HG03354 (cell line): ENCODE data around the gene SLC2A9.

ENCODE experiments used
- ATAC-seq: cut with Tn5 transposase; IDR thresholded peaks from one replicate; pipeline ENCODE4 v1.9.1; 2021; ENCODE audit warnings: mild to moderate bottlenecking; ENCODE audit not compliant: unreplicated experiment, poor library complexity, severe bottlenecking

Gene SLC2A9

DNA sequence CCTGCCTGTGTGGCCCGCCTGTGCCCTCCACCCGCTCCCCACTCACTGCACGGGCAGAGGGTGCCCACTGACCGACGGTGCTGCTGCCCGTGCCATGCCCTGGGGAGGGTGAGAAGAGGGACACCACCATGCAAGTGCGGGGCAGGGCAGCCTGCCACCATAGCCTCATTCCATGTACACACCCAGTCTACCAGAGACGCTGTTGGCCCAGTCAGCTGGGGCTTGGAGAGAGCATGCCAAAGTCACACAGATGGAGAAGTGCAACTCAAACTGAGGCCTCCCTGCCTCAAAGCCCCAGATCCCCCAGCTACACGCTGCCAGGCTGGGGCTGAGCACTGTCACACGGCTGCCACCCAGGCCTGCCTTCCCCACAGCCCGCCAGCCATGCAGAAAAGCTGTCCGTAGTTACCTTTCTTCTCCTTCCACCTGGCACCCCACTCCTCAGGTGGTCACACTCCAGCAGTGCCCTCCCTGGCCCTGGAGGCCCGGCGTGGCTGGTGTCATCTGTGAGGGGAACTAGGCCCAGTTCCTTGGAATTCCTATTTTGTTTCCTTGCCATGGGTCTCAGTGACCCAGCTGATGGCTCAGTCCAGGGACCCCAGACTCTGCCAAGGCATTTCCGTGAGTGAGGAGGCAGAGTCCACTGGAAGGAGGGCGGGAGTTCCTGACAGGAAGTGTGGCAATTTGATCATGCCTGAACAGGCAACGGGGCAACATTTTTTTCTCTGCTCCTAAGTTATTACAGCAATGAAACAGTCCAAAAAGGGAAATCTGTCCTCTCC is at the start of gene SLC2A9:
TSS of gene SLC2A9 (minus strand) at position 627 of the 782 bp plus-strand sequence. CDS start at position 559, 68 bp downstream.
- ATAC-seq = no peak

- no peak for ATAC-seq
Observed at GRCh38 chr4:10069075-10069642, 47.9 kb upstream of the SLC2A9 start.

- no peak for ATAC-seq
Observed at GRCh38 chr4:10066670-10067651, 45.7 kb upstream of the SLC2A9 start.

DNA sequence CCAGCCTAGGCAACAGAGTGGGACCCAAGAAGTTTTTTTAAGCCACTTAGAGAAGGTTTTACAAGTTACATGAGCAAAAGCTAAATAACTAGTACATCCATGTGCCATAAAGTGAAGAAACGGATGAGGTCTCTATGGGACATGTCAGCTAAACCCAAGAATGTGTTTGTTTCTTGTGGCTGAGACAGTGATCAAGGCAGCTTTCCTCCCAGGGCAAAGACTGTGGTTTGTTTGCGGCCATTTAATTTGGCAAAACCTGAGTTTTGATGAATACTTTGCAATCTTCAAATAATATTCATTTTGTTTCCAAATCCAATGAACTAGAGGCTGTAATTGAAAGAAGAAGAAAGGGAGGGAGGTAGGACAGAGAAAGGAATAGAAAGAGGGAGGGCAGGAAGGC is 44.9 kb upstream of the SLC2A9 start:
- no peak for ATAC-seq

GRCh38 chr4:10063544-10064300 is 42.4 kb upstream of the SLC2A9 start:
- no peak for ATAC-seq

DNA sequence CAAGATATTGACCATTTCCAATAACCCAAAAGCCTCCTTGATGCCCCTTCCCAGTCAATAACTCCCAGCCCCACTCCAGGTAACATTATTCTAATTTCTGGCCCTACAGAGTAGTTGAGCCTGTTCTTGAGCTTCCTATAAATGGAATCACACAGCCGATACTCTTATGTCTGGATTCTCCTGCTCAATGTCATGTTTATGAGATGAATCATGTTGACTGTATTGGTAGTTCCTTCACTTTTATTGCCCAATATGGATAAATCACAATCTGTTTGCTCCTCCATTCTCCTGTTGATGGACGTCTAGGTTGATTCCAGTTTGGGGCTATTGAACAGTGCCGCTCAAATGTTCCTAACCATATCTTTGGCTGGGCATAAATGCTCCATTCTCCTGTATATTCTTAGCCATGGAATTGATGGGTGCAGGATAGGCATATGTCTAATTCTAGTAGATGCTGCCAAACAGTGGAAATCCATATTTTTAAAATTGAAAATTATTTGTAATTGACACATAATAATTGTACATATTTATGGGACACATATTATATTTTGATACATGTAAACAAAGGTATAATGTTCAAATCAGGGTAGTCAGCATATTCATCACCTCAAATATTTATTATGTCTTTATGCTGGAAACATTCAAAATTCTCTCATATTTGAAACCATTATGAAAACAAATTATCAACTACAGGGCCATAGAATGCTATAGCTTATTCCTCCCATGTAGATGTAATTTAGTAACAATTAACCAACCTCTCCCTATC is 40.5 kb upstream of the SLC2A9 start:
- ATAC-seq = no peak

GRCh38 chr4:10058371-10058770 is 37.1 kb upstream of the SLC2A9 start:
- ATAC-seq = no peak

GRCh38 chr4:10057023-10057395 is 35.7 kb upstream of the SLC2A9 start:
- no peak for ATAC-seq

- no peak for ATAC-seq
Observed at GRCh38 chr4:10056334-10057022, 35.2 kb upstream of the SLC2A9 start.

DNA sequence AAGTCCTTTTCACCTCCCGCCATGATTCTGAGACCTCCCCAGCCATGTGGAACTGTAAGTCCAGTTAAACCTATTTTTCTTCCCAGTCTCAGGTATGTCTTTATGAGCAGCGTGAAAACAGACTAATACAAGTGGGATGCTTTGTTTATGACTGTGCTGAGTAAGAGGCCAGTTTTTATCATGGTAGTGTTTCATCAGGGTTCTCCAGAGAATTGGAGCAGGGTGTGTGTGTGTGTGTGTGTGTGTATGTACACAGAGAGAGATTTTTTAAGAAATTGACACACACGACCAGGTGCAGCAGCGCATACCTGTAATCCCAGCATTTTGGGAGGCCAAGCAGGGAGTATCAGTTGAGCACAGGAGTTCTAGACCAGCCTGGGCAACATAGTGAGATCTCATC is 34.6 kb upstream of the SLC2A9 start:
- no peak for ATAC-seq

DNA sequence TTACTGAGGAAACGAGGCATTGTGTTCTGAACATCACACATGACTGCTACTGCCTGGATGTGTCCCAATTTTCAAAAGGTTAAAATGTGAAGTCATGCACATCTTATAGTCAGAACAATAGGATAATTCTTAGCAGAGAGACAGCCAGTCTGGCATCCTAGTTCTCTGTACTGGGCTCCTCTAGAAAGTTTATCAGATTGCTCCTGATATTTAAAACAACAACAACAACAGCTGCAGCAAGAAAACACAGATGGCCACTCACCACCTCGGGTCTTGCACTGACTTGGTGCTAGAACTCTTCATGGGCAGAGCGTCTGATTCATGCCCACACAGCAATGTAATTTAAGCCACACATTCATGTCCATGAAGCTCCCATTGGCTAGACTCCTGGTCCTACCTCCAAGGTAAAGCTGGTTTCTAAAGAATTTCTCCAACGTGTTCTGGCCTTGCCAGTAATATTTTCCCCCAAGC is 33.3 kb upstream of the SLC2A9 start:
- no peak for ATAC-seq

- ATAC-seq = no peak
Observed at GRCh38 chr4:10053635-10054453, 32.5 kb upstream of the SLC2A9 start.

DNA sequence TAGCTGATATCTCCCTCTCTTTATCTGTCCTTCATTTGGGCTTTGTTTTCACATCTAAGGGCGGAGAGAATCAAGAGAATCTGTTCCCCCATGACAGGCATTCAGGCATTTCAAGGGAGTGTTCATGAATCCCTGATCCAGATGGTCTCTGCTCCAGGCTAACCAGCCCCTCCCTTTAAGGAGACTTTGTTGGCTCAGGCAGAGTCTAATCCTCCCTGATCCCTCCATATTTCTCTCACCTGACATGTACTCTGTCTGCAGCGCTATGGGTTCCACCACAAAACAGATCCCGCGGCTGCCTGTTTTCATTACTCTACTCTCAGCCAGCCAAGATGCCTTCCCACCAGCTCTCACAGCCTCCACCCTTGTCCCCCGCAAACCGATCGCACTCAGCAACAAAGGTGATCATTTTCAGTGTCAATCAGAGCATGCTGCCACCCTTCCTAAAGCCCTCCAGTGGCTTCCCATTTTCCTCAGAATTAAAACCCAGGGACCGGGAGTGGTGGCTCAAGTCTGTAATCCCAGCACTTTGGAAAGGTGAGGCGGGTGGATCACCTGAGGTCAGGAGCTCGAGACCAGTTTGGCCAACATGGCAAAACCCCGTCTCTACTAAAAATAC is 30.3 kb upstream of the SLC2A9 start:
- ATAC-seq = no peak

DNA sequence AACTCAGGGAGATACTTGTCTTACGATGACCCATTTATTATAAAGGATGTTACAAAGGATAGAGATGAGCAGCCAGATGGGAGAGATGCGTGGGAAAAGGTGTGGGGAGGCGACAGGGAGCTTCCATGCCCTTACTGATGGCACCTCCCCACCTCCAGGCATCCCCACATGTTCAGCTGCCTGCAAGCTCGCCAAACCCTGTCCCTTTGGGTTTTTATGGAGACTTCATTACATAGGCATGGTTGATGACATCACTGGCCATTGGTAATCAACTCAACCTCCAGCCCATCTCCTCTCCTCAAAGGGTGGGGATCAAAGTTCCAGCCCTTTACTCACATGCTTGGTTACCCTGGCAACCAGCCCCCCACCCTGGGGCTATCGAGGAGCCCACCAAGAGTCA is 29.4 kb upstream of the SLC2A9 start:
- no peak for ATAC-seq

GRCh38 chr4:10050261-10050661 is 29.0 kb upstream of the SLC2A9 start:
- no peak for ATAC-seq

DNA sequence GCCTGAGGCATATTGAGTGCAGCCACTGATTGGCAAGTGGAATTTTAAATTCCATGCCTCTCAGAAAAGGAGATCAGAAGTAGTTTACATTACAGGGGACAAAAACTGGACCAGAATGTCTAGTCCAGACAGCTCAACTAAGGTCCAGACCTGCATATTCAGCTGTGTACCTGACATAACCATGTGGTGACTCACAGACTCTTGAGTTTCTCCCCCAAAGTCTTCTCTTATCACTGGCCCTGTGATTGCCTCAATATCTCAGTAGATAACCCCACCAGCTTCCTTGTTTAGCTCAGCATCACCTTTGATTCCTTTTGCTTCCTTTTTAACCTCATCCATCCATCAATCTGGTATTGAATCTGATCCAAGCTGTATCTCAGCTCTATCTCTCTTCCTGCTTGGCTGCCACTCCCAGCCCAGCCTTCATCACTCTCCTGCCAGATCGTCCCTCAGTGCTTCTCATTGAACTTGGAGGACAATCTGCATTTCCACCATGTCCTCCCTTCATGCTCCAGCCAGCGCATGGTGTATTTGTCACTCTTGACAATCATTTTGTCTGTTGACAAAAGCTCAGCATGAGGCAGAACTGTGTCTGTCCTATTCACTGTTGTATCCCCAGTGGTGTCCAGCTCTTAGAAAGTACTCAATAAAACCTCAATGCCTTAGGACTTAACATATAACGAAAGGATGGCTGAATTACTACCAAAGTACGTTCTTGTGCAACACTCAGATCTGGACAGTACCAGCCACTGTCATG is 27.8 kb upstream of the SLC2A9 start:
- ATAC-seq = no peak
